ENCODE measurements around the gene CPEB4. TPM values are rescaled to one million over a fixed set of nuclear protein-coding genes. Genes with fewer than 3 reads are reported as not detected.

Gene CPEB4
- total RNA-seq, 2 donors from 2014 or later, result 9.4 to 11.3 TPM

DNA sequence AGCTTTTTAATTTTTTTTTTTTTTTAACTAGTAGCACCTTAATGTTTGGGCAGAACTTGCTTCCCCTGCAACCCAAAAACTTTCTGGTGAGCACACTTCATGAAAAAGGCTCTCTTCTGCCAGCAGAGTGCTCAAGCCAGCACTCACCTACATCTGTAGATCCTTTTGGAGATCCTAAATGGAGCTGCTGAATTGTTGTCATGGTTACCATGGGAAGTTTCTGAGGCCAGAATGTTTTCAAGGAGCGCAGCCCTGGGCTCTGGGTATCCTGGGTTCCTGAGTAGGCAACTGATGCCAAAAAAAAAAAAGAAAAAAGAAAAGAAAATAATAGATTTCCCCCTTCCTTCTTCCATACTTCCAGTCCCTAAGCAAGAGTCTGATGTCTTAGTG lies 3.1 kb upstream of the CPEB4 start:
- WGBS, 2 experiments (ENCODE audit: insufficient coverage in 1 of 2, insufficient read length in 1 of 2), result 90% methylated on average over 1 of the region's 1 CpG; no CpG with 5 or more reads in 1 of the 2 experiments
- Mint-ChIP-seq H3K4me3 (no peak overlapping the region), H3K36me3 (ENCODE audit: low read depth) (no peaks in the 10 kb centered on the region), H3K27me3 (ENCODE audit: insufficient read depth) (no peaks in the 10 kb centered on the region), H3K9me3 (no peaks in the 10 kb centered on the region), H3K4me1 (peaks cover 16% of the 10 kb centered on the region), H3K27ac (no peak overlapping the region)
- Histone ChIP-seq H3K4me3 (ENCODE audit: low read length) (no peak overlapping the region), H3K4me1 (ENCODE audit: control insufficient read depth, insufficient read depth, low read length) (no peaks in the 10 kb centered on the region), H3K27me3 (ENCODE audit: control insufficient read depth, insufficient read depth, low read length, poor library complexity, severe bottlenecking) (no peaks in the 10 kb centered on the region), H3K27ac (ENCODE audit: low read depth, low read length) (no peak overlapping the region), H3K9ac (ENCODE audit: extremely low read depth, low read length, poor library complexity, severe bottlenecking) (no peak overlapping the region), H3K9me3 (ENCODE audit: control insufficient read depth, low read length) (no peaks in the 10 kb centered on the region), H3K36me3 (ENCODE audit: control insufficient read depth, insufficient read depth, low read length) (no peaks in the 10 kb centered on the region)
- DNase-seq, result no peak
- TF ChIP-seq, protein P1, sequence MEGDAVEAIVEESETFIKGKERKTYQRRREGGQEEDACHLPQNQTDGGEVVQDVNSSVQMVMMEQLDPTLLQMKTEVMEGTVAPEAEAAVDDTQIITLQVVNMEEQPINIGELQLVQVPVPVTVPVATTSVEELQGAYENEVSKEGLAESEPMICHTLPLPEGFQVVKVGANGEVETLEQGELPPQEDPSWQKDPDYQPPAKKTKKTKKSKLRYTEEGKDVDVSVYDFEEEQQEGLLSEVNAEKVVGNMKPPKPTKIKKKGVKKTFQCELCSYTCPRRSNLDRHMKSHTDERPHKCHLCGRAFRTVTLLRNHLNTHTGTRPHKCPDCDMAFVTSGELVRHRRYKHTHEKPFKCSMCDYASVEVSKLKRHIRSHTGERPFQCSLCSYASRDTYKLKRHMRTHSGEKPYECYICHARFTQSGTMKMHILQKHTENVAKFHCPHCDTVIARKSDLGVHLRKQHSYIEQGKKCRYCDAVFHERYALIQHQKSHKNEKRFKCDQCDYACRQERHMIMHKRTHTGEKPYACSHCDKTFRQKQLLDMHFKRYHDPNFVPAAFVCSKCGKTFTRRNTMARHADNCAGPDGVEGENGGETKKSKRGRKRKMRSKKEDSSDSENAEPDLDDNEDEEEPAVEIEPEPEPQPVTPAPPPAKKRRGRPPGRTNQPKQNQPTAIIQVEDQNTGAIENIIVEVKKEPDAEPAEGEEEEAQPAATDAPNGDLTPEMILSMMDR (conservative IDR thresholded peaks at IDR 0.05), result no peak

- Mint-ChIP-seq H3K36me3 (ENCODE audit: low read depth) (no peaks in the 10 kb centered on the region), H3K27me3 (ENCODE audit: insufficient read depth) (no peaks in the 10 kb centered on the region), H3K4me3 (no peak overlapping the region), H3K27ac (no peak overlapping the region), H3K9me3 (no peaks in the 10 kb centered on the region), H3K4me1 (peaks cover 21% of the 10 kb centered on the region)
- Histone ChIP-seq H3K9me3 (ENCODE audit: control insufficient read depth, low read length) (no peaks in the 10 kb centered on the region), H3K36me3 (ENCODE audit: control insufficient read depth, insufficient read depth, low read length) (no peaks in the 10 kb centered on the region), H3K4me3 (ENCODE audit: low read length) (no peak overlapping the region), H3K4me1 (ENCODE audit: control insufficient read depth, insufficient read depth, low read length) (no peaks in the 10 kb centered on the region), H3K27me3 (ENCODE audit: control insufficient read depth, insufficient read depth, low read length, poor library complexity, severe bottlenecking) (no peaks in the 10 kb centered on the region), H3K27ac (ENCODE audit: low read depth, low read length) (no peak overlapping the region), H3K9ac (ENCODE audit: extremely low read depth, low read length, poor library complexity, severe bottlenecking) (no peak overlapping the region)
- WGBS, 2 experiments (ENCODE audit: insufficient coverage in 1 of 2, insufficient read length in 1 of 2), result 86 to 89% methylated on average over 4 to 6 of the region's 6 CpGs
- TF ChIP-seq, protein P1 (conservative IDR thresholded peaks at IDR 0.05), result no peak
- no peak for DNase-seq
These were observed 2.6 kb upstream of the CPEB4 start for GRCh38 chr5:173885475-173886010.

DNA sequence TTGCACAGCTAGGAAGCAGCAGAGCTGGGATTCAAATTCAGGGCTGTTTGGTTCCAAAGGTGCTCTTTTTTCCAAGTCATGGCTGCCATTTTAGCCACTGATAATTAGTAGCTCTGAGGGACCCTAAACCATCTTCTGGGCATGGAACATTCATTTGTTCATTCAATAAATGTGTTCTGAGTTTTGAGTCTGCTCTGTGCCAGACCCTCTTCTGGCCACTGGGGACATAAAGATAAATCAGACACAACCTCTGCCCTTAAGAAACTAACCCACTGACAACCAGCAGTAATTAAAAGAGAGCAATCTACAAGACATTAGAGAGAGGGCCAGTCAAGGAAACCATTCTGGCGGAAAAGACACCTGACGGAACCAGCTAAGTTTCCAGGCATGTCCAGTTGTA lies 2.0 kb upstream of the CPEB4 start:
- Histone ChIP-seq H3K4me1 (ENCODE audit: control insufficient read depth, insufficient read depth, low read length) (no peaks in the 10 kb centered on the region), H3K9ac (ENCODE audit: extremely low read depth, low read length, poor library complexity, severe bottlenecking) (no peak overlapping the region), H3K4me3 (ENCODE audit: low read length) (no peak overlapping the region), H3K9me3 (ENCODE audit: control insufficient read depth, low read length) (no peaks in the 10 kb centered on the region), H3K27ac (ENCODE audit: low read depth, low read length) (no peak overlapping the region), H3K36me3 (ENCODE audit: control insufficient read depth, insufficient read depth, low read length) (no peaks in the 10 kb centered on the region), H3K27me3 (ENCODE audit: control insufficient read depth, insufficient read depth, low read length, poor library complexity, severe bottlenecking) (no peaks in the 10 kb centered on the region)
- H3K27ac Mint-ChIP-seq, result no peak overlapping the region
- no peaks in the 10 kb centered on the region for H3K27me3 Mint-ChIP-seq (ENCODE audit: insufficient read depth)
- no peaks in the 10 kb centered on the region for H3K36me3 Mint-ChIP-seq (ENCODE audit: low read depth)
- DNase-seq, result no peak
- no peaks in the 10 kb centered on the region for H3K9me3 Mint-ChIP-seq
- peaks cover 25% of the 10 kb centered on the region for H3K4me1 Mint-ChIP-seq
- WGBS, 2 experiments (ENCODE audit: insufficient coverage in 1 of 2, insufficient read length in 1 of 2), result 89 to 93% methylated on average over 2 of the region's 2 CpGs
- TF ChIP-seq, protein P1 (conservative IDR thresholded peaks at IDR 0.05), result peak; percentile 43
- no peak overlapping the region for H3K4me3 Mint-ChIP-seq

Data from endodermal cell (in vitro differentiated cells).